ENCODE results near the gene IL1F10. TPM values are rescaled to one million over a fixed set of nuclear protein-coding genes. Genes with fewer than 3 reads are reported as not detected.

IL1F10 gene
- total and polyA plus RNA-seq, 7 donors = not detected

DNA sequence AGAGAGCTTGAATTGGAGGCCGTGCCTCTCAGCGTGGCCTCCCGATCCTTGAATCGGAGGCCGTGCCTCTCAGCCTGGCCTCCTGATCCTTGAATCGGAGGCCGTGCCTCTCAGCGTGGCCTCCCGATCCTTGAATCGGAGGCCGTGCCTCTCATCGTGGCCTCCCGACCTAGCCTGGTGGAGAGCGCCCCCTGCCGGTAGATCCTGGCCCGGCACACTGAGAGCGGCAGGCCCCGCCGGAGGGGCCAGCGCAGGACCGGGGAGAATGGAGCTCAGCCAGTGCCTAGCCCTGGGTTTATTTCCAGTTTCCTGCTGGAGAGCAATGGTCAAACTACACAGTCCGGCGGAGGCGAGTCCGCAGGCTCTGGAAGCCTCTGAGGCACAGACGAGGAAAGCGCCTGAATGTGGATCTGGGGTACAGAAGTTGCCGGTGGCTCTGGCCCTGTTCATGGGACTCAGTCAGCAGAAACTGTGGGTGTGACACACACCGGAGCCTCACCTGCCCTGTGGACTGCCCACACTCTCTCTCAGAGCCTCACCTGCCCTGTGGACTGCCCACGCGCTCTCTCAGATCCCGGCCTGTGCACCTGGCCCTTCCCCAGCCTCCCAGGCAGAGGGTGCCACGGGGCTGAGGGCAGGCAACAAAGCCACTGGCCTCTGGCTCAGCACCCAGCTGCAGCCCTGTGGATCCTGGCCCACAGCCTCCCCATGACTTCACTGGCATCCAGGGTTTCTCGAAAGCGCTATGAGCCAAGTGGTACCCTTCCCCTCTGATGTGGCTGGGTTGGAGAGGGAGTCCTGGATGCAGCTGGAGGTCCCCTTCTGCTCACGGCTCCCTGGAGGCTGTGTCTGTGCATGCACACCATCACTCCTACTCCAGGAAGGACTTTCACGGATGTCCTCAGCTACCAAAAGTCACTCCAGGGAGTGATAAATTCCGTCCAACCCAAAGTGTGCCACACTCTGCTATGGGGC, 16.6 kb upstream of the IL1F10 start:
- no peak for DNase-seq
- TF ChIP-seq, protein P1, sequence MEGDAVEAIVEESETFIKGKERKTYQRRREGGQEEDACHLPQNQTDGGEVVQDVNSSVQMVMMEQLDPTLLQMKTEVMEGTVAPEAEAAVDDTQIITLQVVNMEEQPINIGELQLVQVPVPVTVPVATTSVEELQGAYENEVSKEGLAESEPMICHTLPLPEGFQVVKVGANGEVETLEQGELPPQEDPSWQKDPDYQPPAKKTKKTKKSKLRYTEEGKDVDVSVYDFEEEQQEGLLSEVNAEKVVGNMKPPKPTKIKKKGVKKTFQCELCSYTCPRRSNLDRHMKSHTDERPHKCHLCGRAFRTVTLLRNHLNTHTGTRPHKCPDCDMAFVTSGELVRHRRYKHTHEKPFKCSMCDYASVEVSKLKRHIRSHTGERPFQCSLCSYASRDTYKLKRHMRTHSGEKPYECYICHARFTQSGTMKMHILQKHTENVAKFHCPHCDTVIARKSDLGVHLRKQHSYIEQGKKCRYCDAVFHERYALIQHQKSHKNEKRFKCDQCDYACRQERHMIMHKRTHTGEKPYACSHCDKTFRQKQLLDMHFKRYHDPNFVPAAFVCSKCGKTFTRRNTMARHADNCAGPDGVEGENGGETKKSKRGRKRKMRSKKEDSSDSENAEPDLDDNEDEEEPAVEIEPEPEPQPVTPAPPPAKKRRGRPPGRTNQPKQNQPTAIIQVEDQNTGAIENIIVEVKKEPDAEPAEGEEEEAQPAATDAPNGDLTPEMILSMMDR (IDR thresholded peaks at IDR 0.05) = no peak
- TF ChIP-seq POLR2A (IDR thresholded peaks at IDR 0.05) (no peak), EP300 (IDR thresholded peaks at IDR 0.05) (no peak), POLR2AphosphoS5 (IDR thresholded peaks at IDR 0.05) (no peak)
- no peaks in the 10 kb centered on the region for H3K4me1 ChIP-seq
- H3K27ac ChIP-seq = no peak overlapping the region
- no peaks in the 10 kb centered on the region for H3K27me3 ChIP-seq
- H3K4me3 ChIP-seq = no peak overlapping the region
- H3K9me3 ChIP-seq = no peaks in the 10 kb centered on the region
- intact Hi-C loops (cut with DNase I) = no loop called here
- 93 to 94% methylated on average over 38 of the region's 38 CpGs for WGBS, 2 donors
- no peaks in the 10 kb centered on the region for H3K36me3 ChIP-seq

DNA sequence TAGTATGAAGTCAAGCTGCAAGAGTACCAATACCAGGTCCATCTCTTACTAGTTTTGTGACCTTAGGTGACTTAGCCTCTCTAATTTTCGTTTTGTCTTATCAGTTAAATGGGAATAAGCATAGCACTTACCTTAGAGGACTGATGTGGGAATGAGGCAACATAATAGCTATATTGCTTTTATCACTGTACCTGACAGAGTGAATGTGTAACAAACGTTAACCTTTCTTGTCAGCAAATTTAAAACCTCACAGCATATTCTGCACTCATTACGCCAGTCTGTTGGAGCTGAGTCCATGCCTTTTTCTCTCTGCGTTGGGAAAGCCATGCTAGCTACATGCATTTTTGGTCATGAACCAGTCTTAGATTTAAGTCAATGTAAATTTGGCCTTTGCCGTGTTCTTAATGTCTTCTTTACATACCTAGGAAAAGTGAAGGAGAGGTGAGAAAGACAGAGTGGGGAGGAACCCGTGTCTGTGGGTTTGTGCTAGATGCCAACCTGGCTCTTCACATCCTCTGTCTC, 15.3 kb upstream of the IL1F10 start, which contains the start of gene IL36B:
TSS of gene IL36B (minus strand) at position 472 of the 522 bp plus-strand sequence.
- DNase-seq = no peak
- no peaks in the 10 kb centered on the region for H3K36me3 ChIP-seq
- TF ChIP-seq, protein P1 (IDR thresholded peaks at IDR 0.05) = no peak
- TF ChIP-seq EP300 (IDR thresholded peaks at IDR 0.05) (no peak), POLR2A (IDR thresholded peaks at IDR 0.05) (no peak)
- H3K27ac ChIP-seq = no peak within 1 kb of the TSS
- H3K4me1 ChIP-seq = no peaks in the 10 kb centered on the region
- no peaks in the 10 kb centered on the region for H3K27me3 ChIP-seq
- intact Hi-C loops (cut with DNase I) = no loop called here
- 65 to 79% methylated on average over 6 of the region's 6 CpGs for WGBS, 2 donors
- H3K9me3 ChIP-seq = no peaks in the 10 kb centered on the region
- no peak within 1 kb of the TSS for H3K4me3 ChIP-seq

DNA sequence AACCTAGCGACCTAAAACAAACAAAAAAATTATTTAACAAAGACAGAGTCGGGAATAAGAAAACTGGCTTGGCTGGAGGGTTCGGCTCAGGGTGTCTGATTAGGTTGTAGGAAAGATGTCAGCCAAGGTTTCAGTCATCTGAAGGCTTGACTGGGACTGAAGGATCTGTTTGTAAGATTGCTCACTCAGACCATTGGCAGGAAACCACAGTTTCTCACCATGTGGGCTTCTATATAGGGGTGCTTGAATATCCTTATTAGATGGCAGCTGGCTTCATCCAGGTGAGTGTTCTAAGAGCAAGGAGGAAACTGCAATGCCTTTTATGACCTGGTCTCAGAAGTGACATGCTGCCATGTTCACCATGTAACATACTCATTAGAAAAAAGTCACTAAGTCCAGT, 14.1 kb upstream of the IL1F10 start:
- no peak for TF ChIP-seq POLR2A (IDR thresholded peaks at IDR 0.05)
- TF ChIP-seq EP300 (IDR thresholded peaks at IDR 0.05) = no peak
- TF ChIP-seq, protein P1 (IDR thresholded peaks at IDR 0.05) = no peak
- TF ChIP-seq POLR2AphosphoS5 (IDR thresholded peaks at IDR 0.05) = no peak
- DNase-seq = no peak
- Histone ChIP-seq H3K36me3 (no peaks in the 10 kb centered on the region), H3K9me3 (no peaks in the 10 kb centered on the region), H3K4me1 (no peaks in the 10 kb centered on the region), H3K4me3 (no peak overlapping the region), H3K27ac (no peak overlapping the region), H3K27me3 (no peaks in the 10 kb centered on the region)
- intact Hi-C loops (cut with DNase I) = no loop called here
- WGBS, 2 donors = 80 to 89% methylated on average over 3 of the region's 3 CpGs

DNA sequence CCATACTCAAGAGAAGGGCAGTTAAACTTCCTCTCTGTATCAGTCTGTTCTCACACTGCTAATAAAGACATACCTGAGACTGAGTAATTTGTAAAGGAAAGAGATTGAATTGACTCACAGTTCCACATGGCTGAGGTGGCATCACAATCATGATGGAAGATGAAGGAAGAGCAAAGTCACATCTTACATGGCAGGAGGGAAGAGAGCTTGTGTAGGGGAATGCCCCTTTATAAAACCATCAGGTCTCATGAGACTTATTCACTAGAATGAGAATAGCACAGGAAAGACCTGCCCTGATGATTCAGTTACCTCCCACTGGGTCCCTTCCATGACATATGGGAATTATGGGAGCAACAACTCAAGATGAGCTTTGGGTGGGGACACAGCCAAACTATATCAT, 13.7 kb upstream of the IL1F10 start:
- no peaks in the 10 kb centered on the region for H3K27me3 ChIP-seq
- intact Hi-C loops (cut with DNase I) = no loop called here
- H3K27ac ChIP-seq = no peak overlapping the region
- no peak overlapping the region for H3K4me3 ChIP-seq
- no peaks in the 10 kb centered on the region for H3K36me3 ChIP-seq
- H3K4me1 ChIP-seq = no peaks in the 10 kb centered on the region
- TF ChIP-seq EP300 (IDR thresholded peaks at IDR 0.05) (no peak), POLR2AphosphoS5 (IDR thresholded peaks at IDR 0.05) (no peak), POLR2A (IDR thresholded peaks at IDR 0.05) (no peak)
- TF ChIP-seq, protein P1 (IDR thresholded peaks at IDR 0.05) = no peak
- no peaks in the 10 kb centered on the region for H3K9me3 ChIP-seq
- no peak for DNase-seq
